ENCODE data around the gene SLC22A17.
A peak's percentile ranks its signal among the peaks of the same experiment; 100 is the strongest.

DNA sequence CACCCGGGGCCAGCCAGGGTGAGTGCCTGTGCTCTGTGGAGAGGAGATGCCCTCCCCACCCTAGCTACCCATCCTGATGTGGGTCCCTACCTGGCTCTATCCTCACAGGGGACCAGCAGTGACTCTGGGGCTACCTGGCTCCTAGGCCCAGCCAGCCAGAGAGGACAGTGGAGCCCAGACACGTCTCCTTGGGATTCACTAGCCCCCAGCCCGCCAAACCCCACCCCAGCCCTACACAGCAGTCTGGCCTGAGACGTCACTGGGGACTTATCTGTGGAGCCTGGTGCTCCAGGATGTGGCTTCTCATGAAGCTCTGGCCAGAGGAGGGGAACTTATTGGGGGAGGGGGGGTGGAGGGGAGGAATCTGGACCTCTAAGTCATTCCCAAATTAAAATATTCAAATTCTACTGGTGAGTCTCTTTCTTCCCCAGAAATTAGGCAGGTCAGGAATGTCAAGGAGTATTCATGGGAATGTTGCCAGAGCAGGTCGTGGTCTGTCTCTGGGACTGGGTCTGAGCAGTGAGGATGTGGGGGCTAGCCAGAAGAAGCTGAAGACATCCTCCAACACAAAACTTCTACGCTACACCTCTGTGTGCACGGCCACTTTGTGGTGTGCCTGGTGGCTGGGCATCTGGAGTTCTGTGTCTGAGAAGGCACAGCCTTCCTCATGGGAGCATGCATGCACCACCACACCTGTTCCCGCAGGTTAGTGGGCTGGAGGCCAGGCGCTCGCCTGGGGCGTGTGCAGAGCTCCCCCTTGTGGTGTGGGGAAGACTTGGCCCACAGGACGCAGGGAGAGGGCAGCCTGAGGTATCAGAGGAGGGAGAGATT lies 26.9 kb upstream of the SLC22A17 start:
- TF ChIP-seq CTCF (IDR thresholded peaks at IDR 0.05) (peak in 3 of 4 experiments; percentile 89 to 98 (median 89)), POLR2A (IDR thresholded peaks at IDR 0.05) (no peak)

Measured in gastroesophageal sphincter (tissue), 3 donors.